GM15510 (cell line): ENCODE results near the gene RBM48.
A peak's percentile ranks its signal among the peaks of the same experiment; 100 is the strongest.

ENCODE experiments used
- POLR2A ChIP-seq: IDR thresholded peaks from 3 replicates; pipeline ENCODE4 v1.6.1; 2011; ENCODE audit warnings: borderline replicate concordance; ENCODE audit not compliant: insufficient read length; ENCODE audit errors: extremely low read depth

Gene RBM48

GRCh38 chr7:92528188-92528957 is at the start of gene RBM48, which contains the start of gene PEX1:
TSS of gene RBM48 (plus strand) at chr7:92528795. CDS start at chr7:92528814, 19 bp downstream.
TSS of gene PEX1 (minus strand) at chr7:92528520. CDS start at chr7:92528435, 85 bp downstream.
- peak; percentile 62 for TF ChIP-seq POLR2A

GRCh38 chr7:92485267-92485892 is 43.2 kb upstream of the RBM48 start:
- TF ChIP-seq POLR2A = no peak

GRCh38 chr7:92485974-92486373 is 42.6 kb upstream of the RBM48 start:
- TF ChIP-seq POLR2A = no peak

- no peak for TF ChIP-seq POLR2A
Measured at GRCh38 chr7:92487804-92488203, 40.8 kb upstream of the RBM48 start.

GRCh38 chr7:92489634-92490033 is 39.0 kb upstream of the RBM48 start:
- TF ChIP-seq POLR2A = no peak

DNA sequence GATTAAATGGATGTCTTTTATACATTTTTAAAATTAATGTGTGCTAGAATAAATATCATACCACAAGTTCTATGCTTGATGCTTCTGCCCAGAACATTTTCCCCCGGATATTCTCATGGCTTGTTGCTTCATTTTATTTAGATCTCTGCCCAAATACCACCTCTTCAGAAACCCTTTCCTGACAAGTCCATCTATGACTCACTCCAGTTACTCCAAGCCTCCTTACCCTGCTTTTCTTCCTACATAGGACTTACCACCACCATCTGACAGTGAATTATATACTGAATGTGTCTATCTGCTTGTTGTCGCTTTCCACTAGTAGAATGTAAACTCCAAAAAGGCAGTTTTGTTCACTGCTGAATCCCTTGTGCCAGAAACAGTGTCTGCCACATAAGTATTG is 31.7 kb upstream of the RBM48 start:
- no peak for TF ChIP-seq POLR2A

GRCh38 chr7:92498557-92498956 is 30.0 kb upstream of the RBM48 start:
- TF ChIP-seq POLR2A = no peak

GRCh38 chr7:92503767-92504166 is 24.8 kb upstream of the RBM48 start:
- TF ChIP-seq POLR2A = no peak

GRCh38 chr7:92504563-92504962 is 24.0 kb upstream of the RBM48 start:
- no peak for TF ChIP-seq POLR2A

DNA sequence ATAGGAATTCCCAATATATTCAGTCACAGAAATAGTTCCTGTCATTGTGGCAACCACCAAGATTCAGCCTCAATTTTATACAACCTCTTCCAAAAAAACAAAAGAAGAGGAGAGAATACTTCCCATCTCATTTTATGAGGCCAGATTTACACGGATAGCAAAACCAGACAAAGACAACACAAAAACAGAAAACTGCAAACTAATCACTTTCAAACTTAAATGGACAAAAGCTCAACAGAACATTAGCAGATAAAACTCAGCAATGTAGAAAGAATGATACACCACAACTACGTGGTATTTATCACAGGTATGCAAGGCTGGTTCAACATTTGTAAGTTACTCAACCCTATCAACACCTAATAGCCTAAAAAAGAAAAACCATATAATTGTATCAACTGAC is 22.2 kb upstream of the RBM48 start:
- no peak for TF ChIP-seq POLR2A

DNA sequence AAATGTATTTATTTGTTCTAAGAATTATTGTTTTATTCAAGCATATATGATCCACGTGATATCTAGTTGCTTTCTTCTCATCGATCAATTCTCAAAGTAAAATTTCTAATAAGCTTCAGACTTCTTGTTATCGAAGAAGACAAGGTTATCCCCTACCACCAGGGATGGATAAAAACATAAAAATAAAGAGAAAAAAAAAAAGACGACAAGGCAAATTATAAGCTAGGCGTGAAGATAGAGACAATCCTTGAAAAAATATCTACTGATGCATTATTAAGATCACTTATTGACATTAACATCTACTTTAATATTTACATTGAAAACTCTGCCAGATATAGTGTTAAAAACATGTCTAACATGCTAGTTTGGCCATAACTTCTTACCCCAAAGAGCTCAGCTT is 19.6 kb upstream of the RBM48 start:
- no peak for TF ChIP-seq POLR2A

GRCh38 chr7:92513167-92513902 is 15.3 kb upstream of the RBM48 start:
- TF ChIP-seq POLR2A = no peak

GRCh38 chr7:92517631-92518030 is 11.0 kb upstream of the RBM48 start:
- no peak for TF ChIP-seq POLR2A

- no peak for TF ChIP-seq POLR2A
Measured at GRCh38 chr7:92520024-92520423, 8.6 kb upstream of the RBM48 start.

DNA sequence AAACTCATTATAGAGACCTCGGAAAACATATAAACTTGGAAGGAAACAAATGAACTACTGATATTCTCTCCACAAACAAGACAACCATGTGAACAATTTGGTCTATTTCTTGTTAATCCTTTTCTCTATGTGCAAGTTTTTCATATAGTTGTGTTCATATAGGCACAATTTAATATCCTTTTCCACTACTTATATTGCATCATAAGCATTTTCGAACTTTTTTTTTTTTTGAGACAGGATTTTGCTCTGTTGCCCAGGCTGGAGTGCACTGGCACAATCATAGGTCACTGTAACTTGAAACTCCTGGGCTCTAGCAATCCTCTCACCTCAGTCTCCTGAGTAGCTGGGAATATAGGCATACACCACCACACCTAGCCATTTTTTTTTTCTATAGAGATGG is 5.5 kb upstream of the RBM48 start:
- no peak for TF ChIP-seq POLR2A
